Hematopoietic multipotent progenitor cell treated with erythropoietin and hydrocortisone succinate and interleukin-3 and kit ligand, for 15 days (in vitro differentiated cells): ENCODE measurements around the gene RNF38.
"Not testable (repeated sequence)": the region's sequence is repeated elsewhere in the genome, so short reads cannot be mapped to it uniquely, and the experiment has no call there.

Experiments
- DNase-seq: peaks from one replicate; pipeline ENCODE4 v3.0.0-alpha.2; 2015; ENCODE audit warnings: low spot score

The RNF38 gene

GRCh38 chr9:36332006-36332405 is 68.1 kb downstream of the RNF38 start:
- DNase-seq, result no peak

DNA sequence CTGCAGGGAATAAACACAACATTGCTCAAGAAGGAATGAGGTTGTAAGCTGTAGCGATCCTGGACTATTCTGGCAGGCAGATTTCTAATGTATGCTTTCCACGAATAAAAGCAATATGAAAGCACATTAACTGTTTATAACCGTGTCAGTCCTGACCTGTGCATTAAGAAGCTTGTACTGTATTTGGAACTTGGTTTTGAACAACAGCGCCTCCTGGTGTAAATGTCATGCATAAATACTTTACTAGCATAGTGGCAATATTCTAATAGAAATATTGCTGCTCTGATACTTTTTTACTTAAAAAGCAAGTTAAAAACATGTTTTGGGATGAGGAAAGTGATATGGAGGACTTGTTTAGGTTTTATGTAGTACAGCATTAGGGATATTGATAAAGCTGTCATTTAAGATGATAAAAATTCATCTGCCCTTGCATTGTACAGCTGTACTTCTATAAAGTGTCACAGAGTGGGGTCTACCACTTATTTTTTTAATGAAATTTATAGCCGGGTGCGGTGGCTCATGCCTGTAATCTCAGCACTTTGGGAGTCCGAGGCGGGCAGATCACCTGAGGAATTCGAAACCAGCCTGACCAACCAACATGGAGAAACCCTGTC is 71.2 kb downstream of the RNF38 start:
- DNase-seq, result peak; percentile 78

GRCh38 chr9:36325081-36325828 is 74.8 kb downstream of the RNF38 start:
- DNase-seq, result no peak

DNA sequence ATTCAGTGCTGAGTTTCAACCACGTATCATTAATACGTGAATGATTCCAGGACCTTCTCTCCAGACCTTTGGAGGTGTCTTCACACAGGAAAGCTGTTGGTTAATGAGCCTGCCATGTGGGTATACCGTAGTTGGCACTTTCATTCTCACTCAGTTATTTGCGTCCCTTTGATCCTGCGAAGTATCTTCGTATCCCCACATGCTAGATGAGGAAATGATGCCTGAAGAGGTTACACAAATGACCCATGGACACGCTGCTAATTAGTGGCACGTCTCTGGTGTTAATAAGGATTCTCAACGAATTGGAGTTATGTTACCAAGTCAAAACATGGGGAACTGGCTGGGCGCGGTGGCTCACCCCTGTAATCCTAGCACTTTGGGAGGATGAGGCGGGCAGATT is 76.1 kb downstream of the RNF38 start:
- no peak for DNase-seq

DNA sequence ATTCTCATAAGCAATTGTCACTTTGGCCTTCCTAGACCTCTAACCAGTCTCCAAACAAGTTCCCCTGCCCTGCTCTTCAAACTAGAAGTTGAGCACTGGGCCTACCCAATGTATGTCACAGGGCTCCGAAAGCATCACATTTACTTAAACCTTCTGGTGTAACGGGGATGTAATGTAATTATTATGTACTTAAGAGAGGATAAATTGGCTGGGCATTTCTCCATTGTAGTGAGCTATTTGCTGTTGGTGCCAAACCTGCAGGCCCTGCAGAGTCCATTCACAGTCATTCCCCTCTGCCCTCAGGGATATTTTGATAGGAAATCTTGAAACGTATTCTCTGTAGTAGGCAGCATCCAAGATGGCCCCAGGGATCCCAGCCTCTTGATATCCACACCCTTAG is 77.6 kb downstream of the RNF38 start:
- no peak for DNase-seq

DNA sequence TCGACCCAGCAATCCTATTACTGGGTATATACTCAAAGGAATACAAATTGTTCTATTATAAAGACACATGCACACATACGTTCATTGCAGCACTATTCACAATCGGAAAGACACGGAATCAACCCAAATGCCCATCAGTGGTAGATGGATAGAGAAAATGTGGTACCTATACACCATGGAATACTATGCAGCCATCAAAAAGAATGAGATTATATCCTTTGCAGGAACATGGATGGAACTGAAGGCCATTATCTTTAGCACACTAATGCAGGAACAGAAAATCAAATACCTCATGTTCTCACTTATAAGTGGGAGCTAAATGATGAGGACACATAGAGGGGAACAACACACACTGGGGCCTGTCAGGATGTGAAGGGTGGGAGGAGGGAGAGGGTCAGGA is 78.2 kb downstream of the RNF38 start:
- DNase-seq, result not testable (repeated sequence)

DNA sequence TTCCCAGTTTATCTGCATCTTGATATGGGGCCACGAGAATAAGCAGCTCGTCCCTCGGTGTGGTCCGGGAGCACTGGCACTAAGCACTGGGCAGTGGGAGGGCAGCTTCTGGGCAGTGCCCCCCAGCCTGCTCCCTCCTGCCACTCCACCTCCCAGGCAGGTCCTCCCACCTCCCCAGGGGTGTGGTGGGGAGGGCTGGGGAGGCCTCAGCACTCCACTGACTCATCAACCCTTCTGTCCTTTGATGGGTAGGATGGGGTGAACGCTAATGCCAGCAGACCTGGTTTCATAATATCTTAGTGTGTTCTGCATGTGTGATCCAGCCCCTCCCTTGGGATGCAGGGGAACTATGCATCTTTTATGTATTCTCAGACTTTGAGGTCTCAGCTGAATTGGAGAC is 79.6 kb downstream of the RNF38 start:
- no peak for DNase-seq

GRCh38 chr9:36319806-36320205 is 80.3 kb downstream of the RNF38 start:
- no peak for DNase-seq

DNA sequence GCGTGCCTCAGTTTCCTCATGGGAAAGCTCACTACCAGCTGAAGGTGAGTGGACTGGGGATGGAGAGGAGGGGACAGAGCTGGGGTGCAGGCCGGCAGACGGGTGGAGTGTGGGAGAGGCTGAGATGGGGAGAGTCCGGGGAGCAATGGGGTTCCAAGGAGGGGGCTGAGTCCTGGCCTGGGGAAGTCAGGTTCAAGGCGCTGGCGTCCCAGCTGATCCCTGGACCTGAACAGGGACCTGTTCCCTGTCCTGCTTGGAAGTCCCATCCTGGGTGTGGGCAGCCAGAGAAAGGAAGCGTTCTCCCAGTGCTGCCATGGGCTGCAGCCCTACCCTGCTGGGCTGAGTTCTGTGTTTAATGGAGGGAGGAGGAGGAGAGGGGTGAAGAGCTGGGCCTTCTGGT is 80.9 kb downstream of the RNF38 start:
- DNase-seq, result no peak

DNA sequence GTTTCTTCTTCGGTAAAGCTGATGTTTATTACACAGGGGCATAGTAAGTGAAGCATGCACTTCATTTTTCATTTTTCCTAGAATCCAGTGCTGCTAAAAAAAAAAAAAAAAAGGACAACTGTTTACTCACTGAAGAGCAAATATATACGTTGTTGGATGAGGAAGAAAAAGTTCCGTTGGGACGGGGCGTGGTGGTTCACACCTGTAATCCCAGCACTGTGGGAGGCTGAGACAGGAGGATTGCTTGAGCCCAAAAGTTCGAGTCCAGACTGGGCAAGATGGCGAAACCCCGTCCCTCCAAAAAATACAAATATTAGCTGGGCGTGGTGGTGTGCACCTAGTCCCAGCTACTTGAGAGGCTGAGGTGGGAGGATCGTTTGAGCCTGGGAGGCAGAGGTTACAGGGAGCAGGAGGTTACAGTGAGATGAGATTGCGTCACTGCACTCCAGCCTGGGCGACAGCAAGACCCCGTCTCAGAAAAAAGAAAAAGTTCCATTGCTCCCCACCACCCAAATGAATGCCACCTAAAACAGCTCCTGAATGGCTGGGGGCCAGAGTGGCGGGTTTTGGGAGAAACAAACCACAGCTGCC is 81.8 kb downstream of the RNF38 start:
- DNase-seq, result no peak

DNA sequence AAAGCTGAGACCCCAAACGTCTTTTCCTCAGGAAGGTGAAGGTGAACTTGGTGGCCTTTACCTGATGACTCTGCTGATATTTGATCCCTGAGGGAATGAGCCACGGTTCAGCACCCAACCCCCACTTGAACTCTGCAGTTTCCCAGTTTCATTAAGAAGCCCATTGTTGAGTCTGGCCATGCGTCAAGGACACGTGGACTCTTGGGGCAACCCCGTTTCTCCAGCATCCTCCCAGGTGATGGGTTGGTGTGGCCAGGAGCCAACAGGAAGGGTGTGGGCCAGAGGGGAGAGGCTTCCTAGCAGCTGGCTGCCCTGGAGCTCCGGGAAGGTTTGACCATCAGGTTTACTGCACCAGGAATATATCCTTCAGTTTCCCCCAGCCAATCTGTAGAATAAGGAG is 82.3 kb downstream of the RNF38 start:
- no peak for DNase-seq

DNA sequence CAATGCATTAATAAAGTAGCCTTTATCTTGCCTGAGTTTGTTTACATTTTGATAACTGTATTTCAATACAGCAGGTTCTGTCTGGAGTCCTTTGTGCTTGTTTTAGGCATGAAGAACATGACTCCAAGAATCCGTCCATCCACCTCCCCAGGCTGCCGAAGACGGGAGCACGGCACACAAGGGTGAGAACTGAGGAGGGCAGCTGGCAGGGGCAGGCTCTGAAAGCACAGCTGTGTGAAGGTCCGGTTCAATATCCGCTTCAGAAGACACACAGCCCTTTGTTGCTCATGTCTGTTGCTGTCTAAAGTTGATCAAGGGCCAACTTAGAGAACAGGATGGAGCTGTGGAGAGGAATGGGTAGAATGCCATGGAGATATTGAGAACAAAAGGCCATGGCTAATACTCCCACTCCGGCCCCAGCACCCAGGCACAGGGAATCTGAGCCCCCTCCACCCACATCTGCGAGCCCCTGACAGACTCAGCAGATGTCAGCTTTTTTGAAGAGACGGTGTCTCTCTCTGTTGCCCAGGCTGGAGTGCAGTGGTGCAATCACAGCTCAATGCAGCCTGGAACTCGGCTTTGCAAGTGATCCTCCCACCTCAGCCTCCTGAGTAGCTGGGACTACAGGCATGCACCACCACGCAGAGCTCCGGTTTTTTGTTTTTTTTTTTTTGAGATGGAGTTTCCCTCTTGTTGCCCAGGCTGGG is 83.3 kb downstream of the RNF38 start:
- DNase-seq, result no peak

DNA sequence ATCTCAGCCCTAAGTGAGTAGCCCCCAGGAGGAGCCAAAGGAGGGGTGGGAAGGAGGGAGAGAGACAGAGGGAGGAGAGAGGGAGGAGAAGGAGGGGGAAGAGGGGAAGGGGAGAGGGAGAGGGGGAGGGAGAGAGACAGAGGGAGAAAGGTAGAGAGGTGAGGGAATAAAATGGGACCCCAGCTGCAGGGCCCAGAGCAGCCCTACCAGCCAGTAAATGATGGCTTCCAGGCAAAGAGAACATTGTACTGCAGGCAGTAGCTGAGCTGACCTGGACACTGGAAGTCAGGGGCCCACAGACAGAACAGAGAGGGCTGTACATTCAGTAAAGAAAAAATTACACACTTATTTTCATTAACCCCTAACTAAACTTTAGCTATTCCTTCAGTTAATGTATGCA is 84.0 kb downstream of the RNF38 start:
- no peak for DNase-seq

DNA sequence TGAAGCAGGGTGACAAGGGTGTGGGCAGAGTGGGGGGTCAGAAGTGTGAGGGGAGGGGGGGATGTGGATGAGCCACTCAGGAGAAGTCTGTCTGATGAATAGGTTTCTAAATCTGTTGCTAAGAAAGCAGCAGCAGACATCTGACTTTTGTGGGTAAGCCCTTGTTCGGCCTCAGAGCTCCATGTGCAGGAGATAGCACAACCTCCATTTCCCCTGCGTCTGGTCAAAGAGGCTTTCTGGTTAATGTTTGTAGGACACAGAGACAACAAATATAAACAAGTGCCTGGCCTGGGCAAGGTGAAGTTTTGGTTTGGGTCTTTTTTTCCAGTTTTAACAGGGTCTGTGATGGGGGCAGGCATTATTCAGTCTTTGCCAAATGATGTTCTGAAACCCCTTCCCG is 84.8 kb downstream of the RNF38 start:
- no peak for DNase-seq

DNA sequence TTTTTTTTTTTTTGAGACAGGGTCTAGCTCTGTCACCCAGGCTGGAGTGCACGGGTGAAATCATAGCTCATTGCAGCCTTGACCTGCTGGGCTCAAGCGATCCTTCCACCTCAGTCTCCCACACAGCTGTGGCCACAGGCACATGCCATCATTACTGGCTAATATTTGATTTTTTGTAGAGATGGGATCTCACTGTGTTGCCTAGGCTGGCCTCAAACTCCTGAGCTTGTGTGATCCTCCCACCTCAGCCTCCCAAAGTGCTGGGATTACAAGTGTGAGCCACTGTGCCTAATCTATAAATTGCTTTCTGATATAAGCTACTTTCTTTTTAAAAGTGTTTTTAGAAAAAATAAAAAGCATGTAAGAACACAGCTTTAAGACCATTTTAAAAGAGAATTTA is 85.3 kb downstream of the RNF38 start:
- DNase-seq, result no peak

DNA sequence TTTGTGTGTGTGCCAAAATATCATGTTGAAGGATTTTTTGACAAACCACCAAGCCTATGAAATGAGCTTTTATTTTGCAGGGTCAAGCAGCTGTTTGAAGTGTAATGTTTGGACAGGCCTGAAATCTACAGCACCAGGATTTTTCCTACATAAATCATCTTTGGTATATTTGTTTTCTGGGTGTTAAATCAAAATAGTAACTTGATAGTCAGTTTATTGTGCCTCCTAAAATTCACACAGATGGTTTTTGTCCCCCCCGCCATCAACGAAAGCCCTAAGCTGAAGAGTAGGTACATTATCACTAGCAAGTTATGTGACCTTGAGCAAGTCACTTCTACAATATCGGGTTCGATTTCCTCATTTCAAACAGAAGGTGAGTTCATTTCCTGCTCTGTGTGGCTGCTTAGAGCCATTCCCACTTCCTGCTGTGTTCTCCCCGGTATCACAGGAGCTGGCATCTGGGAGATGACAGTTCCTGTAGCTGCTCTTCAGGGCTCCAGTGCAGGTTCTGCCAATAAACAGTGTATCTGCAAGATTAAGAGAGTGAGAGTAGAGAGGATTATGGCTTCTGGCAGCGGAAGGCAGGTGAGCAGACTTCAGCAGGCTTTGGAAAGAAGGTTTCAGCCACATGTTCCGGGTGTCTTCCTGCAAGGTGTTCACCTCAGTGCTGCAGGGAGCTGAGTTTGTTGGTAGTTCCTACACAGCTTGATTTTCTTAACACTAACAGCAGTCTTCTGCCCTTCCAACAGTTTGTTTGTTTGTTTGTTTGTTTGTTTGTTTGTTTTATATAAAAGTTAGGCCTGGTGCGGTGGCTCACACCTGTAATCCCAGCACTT is 93.4 kb downstream of the RNF38 start:
- DNase-seq, result no peak

GRCh38 chr9:36304366-36304765 is 95.7 kb downstream of the RNF38 start:
- not testable (repeated sequence) for DNase-seq

- DNase-seq, result no peak
These were observed 98.8 kb downstream of the RNF38 start for GRCh38 chr9:36301227-36301626.

- no peak for DNase-seq
These were observed 101.5 kb downstream of the RNF38 start for GRCh38 chr9:36298566-36298965.

GRCh38 chr9:36297798-36298197 is 102.3 kb downstream of the RNF38 start:
- DNase-seq, result no peak

GRCh38 chr9:36294996-36295395 is 105.1 kb downstream of the RNF38 start:
- DNase-seq, result not testable (repeated sequence)

DNA sequence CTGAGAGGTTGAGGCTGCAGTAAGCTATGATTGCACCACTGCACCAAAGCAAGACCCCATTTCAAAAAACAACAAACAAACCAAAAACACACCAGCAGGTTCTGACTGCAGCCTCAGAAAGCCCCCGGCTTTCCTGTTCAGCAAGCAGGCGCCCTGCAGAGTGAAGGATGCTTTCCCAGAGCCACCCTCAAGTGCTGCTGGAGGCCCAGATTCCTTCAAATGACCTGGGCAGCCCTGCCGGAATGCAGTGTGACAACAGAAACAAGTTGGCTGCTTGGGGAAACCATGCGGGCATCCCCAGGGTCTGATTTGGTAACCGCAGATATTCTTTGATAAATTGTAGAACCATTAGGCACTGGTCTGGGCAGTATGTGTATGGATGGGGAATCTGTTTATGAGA is 106.2 kb downstream of the RNF38 start:
- DNase-seq, result no peak
